ENCODE measurements around the gene MRPS5. TPM values are rescaled to one million over a fixed set of nuclear protein-coding genes. Genes with fewer than 3 reads are reported as not detected.
"Not testable (repeated sequence)": the region's sequence is repeated elsewhere in the genome, so short reads cannot be mapped to it uniquely, and the experiment has no call there.

MRPS5 gene
- total RNA-seq, 1 donor from 2014 or later: 66.1 TPM

DNA sequence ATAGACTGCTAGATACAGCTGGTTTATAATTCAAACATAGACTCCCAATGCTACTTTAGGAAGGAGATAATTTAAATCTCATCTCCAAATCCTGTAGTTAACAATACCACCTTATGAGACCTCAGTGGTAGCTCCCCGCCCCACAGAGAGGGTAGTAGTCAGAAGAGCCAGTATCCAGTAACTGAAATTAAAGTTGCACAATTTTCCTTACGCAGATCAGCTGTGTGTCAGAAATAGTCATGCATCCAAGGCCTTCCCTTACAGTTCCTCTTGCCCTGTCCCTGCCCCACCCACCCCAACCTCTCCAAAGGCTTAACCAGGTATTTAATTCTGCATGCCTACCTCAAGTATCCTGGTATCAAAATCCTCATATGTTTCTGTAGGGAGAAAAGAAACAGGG is 15.5 kb downstream of the MRPS5 start:
- DNase-seq (ENCODE audit: low read depth): no peak
- Histone ChIP-seq H3K27me3 (ENCODE audit: control insufficient read depth, insufficient read depth, low read length) (no peaks in the 10 kb centered on the region), H3K36me3 (ENCODE audit: control insufficient read depth, insufficient read depth, low read length) (no peaks in the 10 kb centered on the region), H3K4me3 (ENCODE audit: low read depth, low read length) (no peak overlapping the region)
- TF ChIP-seq, protein P1, sequence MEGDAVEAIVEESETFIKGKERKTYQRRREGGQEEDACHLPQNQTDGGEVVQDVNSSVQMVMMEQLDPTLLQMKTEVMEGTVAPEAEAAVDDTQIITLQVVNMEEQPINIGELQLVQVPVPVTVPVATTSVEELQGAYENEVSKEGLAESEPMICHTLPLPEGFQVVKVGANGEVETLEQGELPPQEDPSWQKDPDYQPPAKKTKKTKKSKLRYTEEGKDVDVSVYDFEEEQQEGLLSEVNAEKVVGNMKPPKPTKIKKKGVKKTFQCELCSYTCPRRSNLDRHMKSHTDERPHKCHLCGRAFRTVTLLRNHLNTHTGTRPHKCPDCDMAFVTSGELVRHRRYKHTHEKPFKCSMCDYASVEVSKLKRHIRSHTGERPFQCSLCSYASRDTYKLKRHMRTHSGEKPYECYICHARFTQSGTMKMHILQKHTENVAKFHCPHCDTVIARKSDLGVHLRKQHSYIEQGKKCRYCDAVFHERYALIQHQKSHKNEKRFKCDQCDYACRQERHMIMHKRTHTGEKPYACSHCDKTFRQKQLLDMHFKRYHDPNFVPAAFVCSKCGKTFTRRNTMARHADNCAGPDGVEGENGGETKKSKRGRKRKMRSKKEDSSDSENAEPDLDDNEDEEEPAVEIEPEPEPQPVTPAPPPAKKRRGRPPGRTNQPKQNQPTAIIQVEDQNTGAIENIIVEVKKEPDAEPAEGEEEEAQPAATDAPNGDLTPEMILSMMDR (IDR thresholded peaks at IDR 0.05; ENCODE audit: insufficient read depth, low read length, poor library complexity, severe bottlenecking): no peak

DNA sequence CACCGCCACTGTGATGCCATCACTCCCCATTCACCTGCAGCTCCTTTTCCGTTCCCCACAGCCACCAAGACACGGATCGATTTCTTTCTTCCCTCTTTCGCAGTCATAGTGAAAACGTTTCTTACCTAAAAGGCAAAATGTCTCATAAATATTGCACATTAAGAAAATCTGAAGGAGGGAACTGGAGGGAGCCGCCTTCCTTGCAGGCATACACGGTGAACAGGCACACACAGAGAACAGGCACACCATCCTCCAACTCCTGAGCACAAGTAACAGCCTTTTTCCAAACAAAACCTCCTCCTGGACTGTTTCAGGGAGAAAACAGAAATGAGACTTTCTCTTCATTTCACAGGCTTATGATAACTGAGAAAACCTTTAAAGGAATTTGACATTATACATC is 17.0 kb downstream of the MRPS5 start:
- Histone ChIP-seq H3K36me3 (ENCODE audit: control insufficient read depth, insufficient read depth, low read length) (peaks cover 2% of the 10 kb centered on the region), H3K4me3 (ENCODE audit: low read depth, low read length) (no peak overlapping the region), H3K27me3 (ENCODE audit: control insufficient read depth, insufficient read depth, low read length) (no peaks in the 10 kb centered on the region)
- DNase-seq (ENCODE audit: low read depth): no peak
- TF ChIP-seq, protein P1 (IDR thresholded peaks at IDR 0.05; ENCODE audit: insufficient read depth, low read length, poor library complexity, severe bottlenecking): no peak

DNA sequence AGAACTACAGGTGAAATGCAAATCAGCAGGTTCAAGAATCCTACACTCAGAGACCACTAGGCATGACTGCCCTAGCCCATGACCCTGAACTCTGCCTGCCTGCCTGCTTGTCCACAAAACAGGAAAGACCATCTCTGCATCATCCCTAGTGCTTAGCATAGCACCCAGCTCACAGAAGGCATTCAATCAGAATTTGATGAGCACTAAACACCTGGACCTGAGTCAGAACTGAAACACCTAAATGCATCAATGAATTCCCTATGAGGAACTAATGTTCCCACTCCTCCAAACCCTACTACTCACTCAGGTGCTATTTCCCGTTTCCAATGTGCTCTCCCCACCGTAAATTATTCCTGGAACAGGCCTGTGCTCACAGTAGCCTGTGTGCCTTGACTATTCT is 21.7 kb downstream of the MRPS5 start:
- Histone ChIP-seq H3K27me3 (ENCODE audit: control insufficient read depth, insufficient read depth, low read length) (no peaks in the 10 kb centered on the region), H3K4me3 (ENCODE audit: low read depth, low read length) (no peak overlapping the region), H3K36me3 (ENCODE audit: control insufficient read depth, insufficient read depth, low read length) (peaks cover 2% of the 10 kb centered on the region)
- TF ChIP-seq, protein P1 (IDR thresholded peaks at IDR 0.05; ENCODE audit: insufficient read depth, low read length, poor library complexity, severe bottlenecking): no peak
- no peak for DNase-seq (ENCODE audit: low read depth)

DNA sequence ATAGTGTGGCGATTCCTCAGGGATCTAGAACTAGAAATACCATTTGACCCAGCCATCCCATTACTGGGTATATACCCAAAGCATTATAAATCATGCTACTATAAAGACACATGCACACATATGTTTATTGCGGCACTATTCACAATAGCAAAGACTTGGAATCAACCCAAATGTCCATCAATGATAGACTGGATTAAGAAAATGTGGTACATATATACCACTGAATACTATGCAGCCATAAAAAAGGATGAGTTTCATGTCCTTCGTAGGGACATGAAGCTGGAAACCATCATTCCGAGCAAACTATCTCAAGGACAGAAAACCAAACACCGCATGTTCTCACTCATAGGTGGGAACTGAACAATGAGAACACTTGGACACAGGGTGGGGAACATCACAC is 23.3 kb downstream of the MRPS5 start:
- not testable (repeated sequence) for H3K36me3 ChIP-seq (ENCODE audit: control insufficient read depth, insufficient read depth, low read length); H3K4me3 ChIP-seq (ENCODE audit: low read depth, low read length); DNase-seq (ENCODE audit: low read depth); H3K27me3 ChIP-seq (ENCODE audit: control insufficient read depth, insufficient read depth, low read length)

DNA sequence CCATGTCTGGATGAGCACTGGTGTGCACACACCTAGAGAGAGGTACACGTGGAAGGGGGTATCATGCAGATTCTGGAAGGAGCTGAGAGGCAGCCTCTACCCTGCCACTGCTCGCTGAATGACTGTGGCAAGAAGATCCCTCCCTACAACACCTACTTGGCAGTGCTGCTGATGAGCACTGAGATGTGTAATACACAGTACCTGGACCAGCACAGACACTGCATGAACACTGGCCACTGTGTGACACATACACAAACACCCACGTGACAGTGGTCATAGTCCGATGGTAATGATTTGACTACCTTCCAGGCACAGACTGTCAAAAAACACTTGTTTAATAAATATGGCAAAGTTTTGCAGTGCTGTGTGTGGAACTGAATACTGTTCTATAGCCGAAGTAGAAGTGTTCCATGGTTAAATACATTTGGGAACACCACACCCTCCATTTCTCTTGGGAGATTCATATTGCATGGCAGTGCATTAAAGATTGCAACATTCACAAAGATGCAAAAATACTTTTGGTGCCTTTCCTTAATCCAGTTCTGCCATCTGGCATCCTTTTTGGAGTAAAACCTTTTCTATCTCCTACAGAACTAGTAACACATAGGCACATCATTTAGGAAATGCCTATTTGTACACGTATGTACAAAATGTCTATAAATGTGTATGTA is 29.6 kb downstream of the MRPS5 start:
- Histone ChIP-seq H3K36me3 (ENCODE audit: control insufficient read depth, insufficient read depth, low read length) (peaks cover 3% of the 10 kb centered on the region), H3K27me3 (ENCODE audit: control insufficient read depth, insufficient read depth, low read length) (no peaks in the 10 kb centered on the region), H3K4me3 (ENCODE audit: low read depth, low read length) (no peak overlapping the region)
- DNase-seq (ENCODE audit: low read depth): no peak
- TF ChIP-seq, protein P1 (IDR thresholded peaks at IDR 0.05; ENCODE audit: insufficient read depth, low read length, poor library complexity, severe bottlenecking): no peak

DNA sequence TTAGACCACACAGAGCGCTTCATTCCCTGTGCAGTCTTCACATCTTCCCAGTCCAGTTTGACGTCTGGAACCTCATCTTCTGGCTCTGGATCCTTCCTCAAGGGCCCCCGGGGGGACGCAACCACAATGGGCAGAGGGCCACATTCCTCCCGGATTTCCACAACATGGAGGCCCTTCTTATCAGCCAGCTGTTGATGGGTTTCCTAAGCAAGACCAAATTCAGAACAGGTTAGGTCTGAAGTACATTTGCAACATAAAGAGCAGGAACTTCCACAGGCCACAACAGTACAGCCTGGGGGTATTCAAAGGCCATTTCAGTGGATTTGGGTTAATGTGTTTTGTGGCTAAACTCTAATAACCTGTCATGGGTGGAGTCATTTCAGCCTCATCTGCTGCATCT is 34.2 kb downstream of the MRPS5 start:
- H3K27me3 ChIP-seq (ENCODE audit: control insufficient read depth, insufficient read depth, low read length): no peaks in the 10 kb centered on the region
- TF ChIP-seq, protein P1 (IDR thresholded peaks at IDR 0.05; ENCODE audit: insufficient read depth, low read length, poor library complexity, severe bottlenecking): no peak
- H3K4me3 ChIP-seq (ENCODE audit: low read depth, low read length): no peak overlapping the region
- H3K36me3 ChIP-seq (ENCODE audit: control insufficient read depth, insufficient read depth, low read length): peaks cover 3% of the 10 kb centered on the region
- no peak for DNase-seq (ENCODE audit: low read depth)

Data from kidney epithelial cell (primary cell).